Measurements from ENCODE around the gene ATXN10.
"Not testable (repeated sequence)": the region's sequence is repeated elsewhere in the genome, so short reads cannot be mapped to it uniquely, and the experiment has no call there.

Gene ATXN10

GRCh38 chr22:45678961-45679912 lies 7.6 kb downstream of the ATXN10 start:
- no peak for DNase-seq (ENCODE audit: low read depth, low spot score)

GRCh38 chr22:45680932-45681700 lies 9.5 kb downstream of the ATXN10 start:
- no peak for DNase-seq (ENCODE audit: low read depth, low spot score)

- no peak for DNase-seq (ENCODE audit: low read depth, low spot score)
Observed at GRCh38 chr22:45682064-45682463, 10.4 kb downstream of the ATXN10 start.

- DNase-seq (ENCODE audit: low read depth, low spot score), result not testable (repeated sequence)
Observed at GRCh38 chr22:45682773-45683172, 11.1 kb downstream of the ATXN10 start.

GRCh38 chr22:45683248-45683647 lies 11.6 kb downstream of the ATXN10 start:
- DNase-seq (ENCODE audit: low read depth, low spot score), result no peak

GRCh38 chr22:45683680-45684079 lies 12.0 kb downstream of the ATXN10 start:
- no peak for DNase-seq (ENCODE audit: low read depth, low spot score)

- DNase-seq (ENCODE audit: low read depth, low spot score), result no peak
Observed at GRCh38 chr22:45684169-45684568, 12.5 kb downstream of the ATXN10 start.

- DNase-seq (ENCODE audit: low read depth, low spot score), result no peak
Observed at GRCh38 chr22:45684752-45685574, 13.3 kb downstream of the ATXN10 start.

- DNase-seq (ENCODE audit: low read depth, low spot score), result no peak
Observed at GRCh38 chr22:45686004-45686403, 14.4 kb downstream of the ATXN10 start.

GRCh38 chr22:45686836-45687235 lies 15.2 kb downstream of the ATXN10 start:
- DNase-seq (ENCODE audit: low read depth, low spot score), result no peak

GRCh38 chr22:45688600-45689080 lies 17.0 kb downstream of the ATXN10 start:
- no peak for DNase-seq (ENCODE audit: low read depth, low spot score)

- no peak for DNase-seq (ENCODE audit: low read depth, low spot score)
Observed at GRCh38 chr22:45689211-45689610, 17.6 kb downstream of the ATXN10 start.

- no peak for DNase-seq (ENCODE audit: low read depth, low spot score)
Observed at GRCh38 chr22:45690008-45690407, 18.4 kb downstream of the ATXN10 start.

GRCh38 chr22:45692549-45692948 lies 20.9 kb downstream of the ATXN10 start:
- DNase-seq (ENCODE audit: low read depth, low spot score), result no peak

GRCh38 chr22:45693835-45694234 lies 22.2 kb downstream of the ATXN10 start:
- no peak for DNase-seq (ENCODE audit: low read depth, low spot score)

GRCh38 chr22:45696227-45696626 lies 24.6 kb downstream of the ATXN10 start:
- no peak for DNase-seq (ENCODE audit: low read depth, low spot score)

- no peak for DNase-seq (ENCODE audit: low read depth, low spot score)
Observed at GRCh38 chr22:45698094-45698493, 26.5 kb downstream of the ATXN10 start.

- DNase-seq (ENCODE audit: low read depth, low spot score), result no peak
Observed at GRCh38 chr22:45702981-45703380, 31.3 kb downstream of the ATXN10 start.

GRCh38 chr22:45703758-45704157 lies 32.1 kb downstream of the ATXN10 start:
- no peak for DNase-seq (ENCODE audit: low read depth, low spot score)

- DNase-seq (ENCODE audit: low read depth, low spot score), result no peak
Observed at GRCh38 chr22:45704648-45705047, 33.0 kb downstream of the ATXN10 start.

GRCh38 chr22:45707605-45708004 lies 36.0 kb downstream of the ATXN10 start:
- DNase-seq (ENCODE audit: low read depth, low spot score), result no peak

GRCh38 chr22:45708145-45708544 lies 36.5 kb downstream of the ATXN10 start:
- DNase-seq (ENCODE audit: low read depth, low spot score), result no peak

All from activated CD4-positive, CD25-positive, alpha-beta regulatory T cell treated with anti-CD3 and anti-CD28 coated beads, Interleukin-2, amount 50 U/mL, for 16 hours (primary cell).